HCT116 (cell line): ENCODE measurements around the gene GARNL3.

Experiments used
- CEBPB ChIP-seq: IDR thresholded peaks from 2 replicates; pipeline ENCODE4 v1.6.1; 2012; ENCODE audit warnings: low read depth
- EGR1 ChIP-seq: IDR thresholded peaks from 2 replicates; pipeline ENCODE4 v1.6.1; 2012; ENCODE audit warnings: low read depth
- JUND ChIP-seq: IDR thresholded peaks from 2 replicates; pipeline ENCODE4 v1.6.1; 2012
- POLR2A ChIP-seq: IDR thresholded peaks from 2 replicates; pipeline ENCODE4 v1.7.0; 2011; ENCODE audit warnings: borderline replicate concordance; ENCODE audit not compliant: insufficient read depth, insufficient read length; ENCODE audit errors: extremely low read depth
- POLR2AphosphoS5 ChIP-seq: IDR thresholded peaks from 2 replicates; pipeline ENCODE4 v1.6.1; 2011; ENCODE audit warnings: mild to moderate bottlenecking, low read depth, low read length, moderate library complexity
- SP1 ChIP-seq: IDR thresholded peaks from 2 replicates; pipeline ENCODE4 v1.6.1; 2012; ENCODE audit warnings: low read depth
- TF ChIP-seq, protein P1 (sequence below), 3 experiments: fragments of 200-600 bp in 1 of 3; sonication (generic) in 1 of 3; IDR thresholded peaks in 2 of 3; conservative IDR thresholded peaks in 1 of 3; 2 replicates each; pipeline ENCODE4 v1.5.1; 2012 to 2017; ENCODE audit warnings: low read depth in 2 of 3, low read length in 2 of 3, antibody characterized with exemption in 1 of 3, borderline replicate concordance in 1 of 3, control low read depth in 1 of 3, mild to moderate bottlenecking in 1 of 3, mixed read lengths in 1 of 3, mixed run types in 1 of 3, moderate library complexity in 1 of 3; ENCODE audit not compliant: insufficient read depth in 1 of 3
- TF ChIP-seq, protein P2 (sequence below): IDR thresholded peaks from 2 replicates; pipeline ENCODE4 v1.6.1; 2012; ENCODE audit warnings: low read depth

GRCh38 chr9:127319366-127320114 lies 55.0 kb downstream of the GARNL3 start:
- TF ChIP-seq, protein P1, sequence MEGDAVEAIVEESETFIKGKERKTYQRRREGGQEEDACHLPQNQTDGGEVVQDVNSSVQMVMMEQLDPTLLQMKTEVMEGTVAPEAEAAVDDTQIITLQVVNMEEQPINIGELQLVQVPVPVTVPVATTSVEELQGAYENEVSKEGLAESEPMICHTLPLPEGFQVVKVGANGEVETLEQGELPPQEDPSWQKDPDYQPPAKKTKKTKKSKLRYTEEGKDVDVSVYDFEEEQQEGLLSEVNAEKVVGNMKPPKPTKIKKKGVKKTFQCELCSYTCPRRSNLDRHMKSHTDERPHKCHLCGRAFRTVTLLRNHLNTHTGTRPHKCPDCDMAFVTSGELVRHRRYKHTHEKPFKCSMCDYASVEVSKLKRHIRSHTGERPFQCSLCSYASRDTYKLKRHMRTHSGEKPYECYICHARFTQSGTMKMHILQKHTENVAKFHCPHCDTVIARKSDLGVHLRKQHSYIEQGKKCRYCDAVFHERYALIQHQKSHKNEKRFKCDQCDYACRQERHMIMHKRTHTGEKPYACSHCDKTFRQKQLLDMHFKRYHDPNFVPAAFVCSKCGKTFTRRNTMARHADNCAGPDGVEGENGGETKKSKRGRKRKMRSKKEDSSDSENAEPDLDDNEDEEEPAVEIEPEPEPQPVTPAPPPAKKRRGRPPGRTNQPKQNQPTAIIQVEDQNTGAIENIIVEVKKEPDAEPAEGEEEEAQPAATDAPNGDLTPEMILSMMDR (IDR thresholded peaks at IDR 0.05 in 2 of 3, conservative IDR thresholded peaks at IDR 0.05 in 1 of 3; ENCODE audit: borderline replicate concordance in 1 of 3, insufficient read depth in 1 of 3, low read depth in 2 of 3, low read length in 2 of 3), result no peak
- TF ChIP-seq EGR1 (no peak), POLR2AphosphoS5 (no peak), POLR2A (no peak), CEBPB (no peak), SP1 (no peak), JUND (no peak)
- TF ChIP-seq, protein P2, sequence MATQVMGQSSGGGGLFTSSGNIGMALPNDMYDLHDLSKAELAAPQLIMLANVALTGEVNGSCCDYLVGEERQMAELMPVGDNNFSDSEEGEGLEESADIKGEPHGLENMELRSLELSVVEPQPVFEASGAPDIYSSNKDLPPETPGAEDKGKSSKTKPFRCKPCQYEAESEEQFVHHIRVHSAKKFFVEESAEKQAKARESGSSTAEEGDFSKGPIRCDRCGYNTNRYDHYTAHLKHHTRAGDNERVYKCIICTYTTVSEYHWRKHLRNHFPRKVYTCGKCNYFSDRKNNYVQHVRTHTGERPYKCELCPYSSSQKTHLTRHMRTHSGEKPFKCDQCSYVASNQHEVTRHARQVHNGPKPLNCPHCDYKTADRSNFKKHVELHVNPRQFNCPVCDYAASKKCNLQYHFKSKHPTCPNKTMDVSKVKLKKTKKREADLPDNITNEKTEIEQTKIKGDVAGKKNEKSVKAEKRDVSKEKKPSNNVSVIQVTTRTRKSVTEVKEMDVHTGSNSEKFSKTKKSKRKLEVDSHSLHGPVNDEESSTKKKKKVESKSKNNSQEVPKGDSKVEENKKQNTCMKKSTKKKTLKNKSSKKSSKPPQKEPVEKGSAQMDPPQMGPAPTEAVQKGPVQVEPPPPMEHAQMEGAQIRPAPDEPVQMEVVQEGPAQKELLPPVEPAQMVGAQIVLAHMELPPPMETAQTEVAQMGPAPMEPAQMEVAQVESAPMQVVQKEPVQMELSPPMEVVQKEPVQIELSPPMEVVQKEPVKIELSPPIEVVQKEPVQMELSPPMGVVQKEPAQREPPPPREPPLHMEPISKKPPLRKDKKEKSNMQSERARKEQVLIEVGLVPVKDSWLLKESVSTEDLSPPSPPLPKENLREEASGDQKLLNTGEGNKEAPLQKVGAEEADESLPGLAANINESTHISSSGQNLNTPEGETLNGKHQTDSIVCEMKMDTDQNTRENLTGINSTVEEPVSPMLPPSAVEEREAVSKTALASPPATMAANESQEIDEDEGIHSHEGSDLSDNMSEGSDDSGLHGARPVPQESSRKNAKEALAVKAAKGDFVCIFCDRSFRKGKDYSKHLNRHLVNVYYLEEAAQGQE, result no peak
